HEK293 (cell line): Measurements from ENCODE around the gene DSE.

ENCODE experiments used
- CTCF ChIA-PET: fragments of 350-600 bp; formaldehyde crosslinking; extraction: SDS; loops from one replicate; lab custom pipeline; 2021; ENCODE audit warnings: antibody characterized with exemption; lab: Yijun Ruan, JAX
- POLR2A ChIA-PET: fragments of 300-600 bp; formaldehyde crosslinking; extraction: SDS; loops from one replicate; lab custom pipeline; 2020; ENCODE audit warnings: antibody characterized with exemption, inconsistent platforms; lab: Yijun Ruan, JAX
- H3K27ac ChIP-seq: fragments of 200-500 bp; sonication (Bioruptor generic); 2 replicates; pipeline ENCODE4 v1.5.1; 2014; ENCODE audit warnings: low read depth, low read length, control low read depth, inconsistent platforms; ENCODE audit errors: extremely low read depth
- H3K36me3 ChIP-seq, 2 experiments: fragments of 200-500 bp in 1 of 2; sonication (Bioruptor generic) in 1 of 2; 1 replicate in 1 of 2; 2 replicates in 1 of 2; pipeline ENCODE4 v1.5.1; 2014 to 2017; ENCODE audit warnings: inconsistent platforms in 2 of 2, low read length in 2 of 2; ENCODE audit not compliant: control insufficient read depth in 2 of 2, insufficient read depth in 1 of 2
- H3K4me1 ChIP-seq: fragments of 200-500 bp; sonication (Bioruptor generic); 2 replicates; pipeline ENCODE4 v1.5.1; 2014; ENCODE audit warnings: mild to moderate bottlenecking, low read length, inconsistent platforms; ENCODE audit not compliant: control insufficient read depth, insufficient read depth
- H3K4me3 ChIP-seq: 2 replicates; pipeline ENCODE4 v1.5.1; 2011; ENCODE audit warnings: low read depth, mild to moderate bottlenecking, control low read depth, low read length, moderate library complexity
- H3K9me3 ChIP-seq: fragments of 200-500 bp; sonication (Bioruptor generic); 2 replicates; pipeline ENCODE4 v1.5.1; 2014; ENCODE audit warnings: low read depth, low read length, inconsistent platforms; ENCODE audit not compliant: control insufficient read depth, insufficient read depth
- ELK4 ChIP-seq: IDR thresholded peaks from 2 replicates; pipeline ENCODE4 v1.6.1; 2011; ENCODE audit warnings: mild to moderate bottlenecking, low read depth, low read length, borderline replicate concordance
- GLI2 ChIP-seq: fragments of 450-650 bp; formaldehyde crosslinking; IDR thresholded peaks from 2 replicates; pipeline ENCODE4; 2017; ENCODE audit warnings: missing biosample characterization, missing genetic modification characterization, low read depth, borderline replicate concordance
- GLI4 ChIP-seq: fragments of 450-650 bp; formaldehyde crosslinking; IDR thresholded peaks from 2 replicates; pipeline ENCODE4 v1.5.1; 2016; ENCODE audit warnings: missing biosample characterization, missing genetic modification characterization
- GLIS1 ChIP-seq: fragments of 450-650 bp; formaldehyde crosslinking; IDR thresholded peaks from 2 replicates; pipeline ENCODE4 v1.5.1; 2016; ENCODE audit warnings: missing biosample characterization, missing genetic modification characterization
- KLF10 ChIP-seq: fragments of 450-650 bp; IDR thresholded peaks from 2 replicates; pipeline ENCODE4 v1.5.1; 2018; ENCODE audit warnings: missing biosample characterization, mild to moderate bottlenecking, missing genetic modification characterization
- KLF17 ChIP-seq: fragments of 450-650 bp; formaldehyde crosslinking; IDR thresholded peaks from 2 replicates; pipeline ENCODE4 v1.5.1; 2016; ENCODE audit warnings: missing biosample characterization, missing genetic modification characterization
- MEIS1 ChIP-seq: sonication (generic); formaldehyde crosslinking; IDR thresholded peaks from 2 replicates; pipeline ENCODE4 v1.8.1; 2022; ENCODE audit warnings: missing genetic modification reagents, mild to moderate bottlenecking, borderline replicate concordance
- SETDB1 ChIP-seq: IDR thresholded peaks from one replicate; pipeline ENCODE4 v1.6.1; 2017; ENCODE audit warnings: mild to moderate bottlenecking, low read length, moderate library complexity, mixed read lengths; ENCODE audit not compliant: insufficient read length
- ZBTB20 ChIP-seq: fragments of 450-650 bp; formaldehyde crosslinking; IDR thresholded peaks from 2 replicates; pipeline ENCODE4 v1.5.1; 2016; ENCODE audit warnings: missing biosample characterization, missing genetic modification characterization
- ZBTB44 ChIP-seq: fragments of 450-650 bp; IDR thresholded peaks from 2 replicates; pipeline ENCODE4 v1.5.1; 2018; ENCODE audit warnings: missing biosample characterization, mild to moderate bottlenecking, missing genetic modification characterization
- ZIC2 ChIP-seq: fragments of 450-650 bp; formaldehyde crosslinking; IDR thresholded peaks from 2 replicates; pipeline ENCODE4 v1.5.1; 2016; ENCODE audit warnings: missing biosample characterization, missing genetic modification characterization
- ZNF335 ChIP-seq: fragments of 450-650 bp; formaldehyde crosslinking; conservative IDR thresholded peaks from 2 replicates; pipeline ENCODE4 v1.5.1; 2016; ENCODE audit warnings: missing biosample characterization, missing genetic modification characterization
- ZNF488 ChIP-seq: fragments of 450-650 bp; formaldehyde crosslinking; IDR thresholded peaks from 2 replicates; pipeline ENCODE4 v1.5.1; 2016; ENCODE audit warnings: missing biosample characterization, missing genetic modification characterization
- ZNF549 ChIP-seq: fragments of 450-650 bp; IDR thresholded peaks from 2 replicates; pipeline ENCODE4 v1.5.1; 2018; ENCODE audit warnings: missing biosample characterization, missing genetic modification characterization, mild to moderate bottlenecking, inconsistent platforms, moderate library complexity
- ZNF585B ChIP-seq: fragments of 450-650 bp; formaldehyde crosslinking; IDR thresholded peaks from 2 replicates; pipeline ENCODE4 v1.5.1; 2016; ENCODE audit warnings: missing biosample characterization, missing genetic modification characterization
- ZNF600 ChIP-seq: fragments of 450-650 bp; formaldehyde crosslinking; IDR thresholded peaks from 2 replicates; pipeline ENCODE4 v1.5.1; 2016; ENCODE audit warnings: missing biosample characterization, missing genetic modification characterization
- ZNF768 ChIP-seq: fragments of 450-650 bp; formaldehyde crosslinking; IDR thresholded peaks from 2 replicates; pipeline ENCODE4 v1.5.1; 2018; ENCODE audit warnings: missing biosample characterization, mild to moderate bottlenecking, missing genetic modification characterization
- ZXDB ChIP-seq: fragments of 450-650 bp; formaldehyde crosslinking; IDR thresholded peaks from 2 replicates; pipeline ENCODE4 v1.5.1; 2016; ENCODE audit warnings: missing biosample characterization, missing genetic modification characterization
- TF ChIP-seq, protein P1 (sequence below): fragments of 450-650 bp; formaldehyde crosslinking; IDR thresholded peaks from 2 replicates; pipeline ENCODE4 v1.5.1; 2016; ENCODE audit warnings: missing biosample characterization, missing genetic modification characterization
- TF ChIP-seq, protein P2 (sequence below): fragments of 450-650 bp; formaldehyde crosslinking; IDR thresholded peaks from 2 replicates; pipeline ENCODE4 v1.5.1; 2017; ENCODE audit warnings: missing biosample characterization, missing genetic modification characterization

The DSE gene

DNA sequence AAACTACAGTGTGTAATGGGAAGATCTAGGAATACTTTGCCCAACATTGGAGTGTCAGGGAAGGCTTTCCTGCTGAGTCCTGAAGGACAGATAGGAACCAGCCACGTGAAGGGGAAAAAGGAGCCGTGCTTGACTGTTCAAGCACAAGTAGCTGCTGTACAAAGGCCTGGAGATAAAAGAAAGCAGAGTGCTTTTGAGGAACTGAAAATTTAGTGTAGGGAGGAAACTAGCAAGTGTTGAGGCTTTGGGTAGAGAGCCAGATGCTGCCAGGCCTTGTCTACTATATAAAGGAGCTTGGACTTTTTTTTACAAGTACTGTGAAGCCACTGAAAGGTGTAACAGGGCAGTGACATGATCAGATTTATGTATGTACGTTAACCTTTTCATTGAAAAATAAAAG lies 39.0 kb downstream of the DSE start (continued):
- no peak for TF ChIP-seq ZBTB44 (tag by site-specific recombination)
- no peak for TF ChIP-seq ZNF488 (tag by site-specific recombination)
- TF ChIP-seq ZNF549 (tag by site-specific recombination) = no peak

DNA sequence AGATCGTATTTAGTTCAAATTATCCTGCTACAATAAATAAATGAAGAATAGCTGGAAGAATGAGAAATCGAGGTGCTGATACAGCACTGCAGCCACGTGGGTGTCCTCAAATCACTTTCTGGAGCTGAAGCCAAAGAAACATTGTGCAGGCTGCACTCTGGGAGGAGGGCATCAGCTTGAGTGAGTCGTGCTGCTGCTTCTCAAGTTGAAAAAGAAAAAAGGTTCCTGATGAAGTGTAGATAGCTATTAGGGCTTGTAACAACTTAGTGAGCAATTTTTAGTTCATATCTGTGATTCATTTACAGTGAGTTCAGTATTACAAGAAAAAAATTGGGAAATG lies 40.5 kb downstream of the DSE start:
- CTCF ChIA-PET = interaction anchor here (0.7 to 0.8 kb wide), 2 partner anchors 124 to 143 kb away, joined by 3 read pairs; no protein-coding TSS in a partner anchor
- no peak overlapping the region for H3K4me3 ChIP-seq

DNA sequence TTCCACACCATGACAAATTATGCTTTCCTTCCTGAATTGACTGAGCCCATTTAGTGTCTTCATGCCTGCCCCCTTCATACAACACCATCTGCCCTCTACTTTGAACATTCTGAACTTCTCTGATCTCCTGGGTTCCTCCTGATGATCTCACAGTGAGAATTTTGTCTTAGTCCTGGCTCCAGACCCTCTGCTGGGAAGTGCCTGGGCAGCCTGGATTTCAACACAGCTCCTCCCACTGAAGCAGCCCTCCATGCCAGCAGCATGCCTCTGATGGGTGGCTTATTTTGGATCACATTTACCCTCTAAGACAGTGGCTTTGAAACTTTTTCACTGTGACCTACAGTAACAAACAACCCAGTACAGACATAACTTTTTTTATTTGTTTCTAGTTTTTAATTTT lies 41.5 kb downstream of the DSE start:
- CTCF ChIA-PET = no interaction called here
- Histone ChIP-seq H3K27ac (no peak overlapping the region), H3K4me3 (no peak overlapping the region), H3K9me3 (no peaks in the 10 kb centered on the region), H3K36me3 (peaks cover 0 to 6% of the 10 kb centered on the region in 2 experiments; a peak in 1 of 3 replicates), H3K4me1 (peaks cover 17% of the 10 kb centered on the region)
- TF ChIP-seq ZNF335 (tag by site-specific recombination) (peak; percentile 29; the same call in 1 of the 2 replicates), GLI4 (no peak), KLF10 (tag by site-specific recombination) (no peak), MEIS1 (no peak), ELK4 (no peak), ZIC2 (peak; percentile 13; the same call in 1 of the 2 replicates), ZNF600 (tag by site-specific recombination) (peak; percentile 14; the same call in 1 of the 2 replicates), ZBTB20 (tag by site-specific recombination) (0 out of 2 replicates have a peak, but pooled peaks have one; percentile 11)
- POLR2A ChIA-PET = interaction anchor here (0.7 kb wide), 1 partner anchor 40 kb away, joined by 4 read pairs; no protein-coding TSS in a partner anchor

More for the DNA sequence above, 40.5 kb downstream of the DSE start:
- TF ChIP-seq GLIS1 (no peak), ZXDB (tag by site-specific recombination) (0 out of 2 replicates have a peak, but pooled peaks have one; percentile 6), SETDB1 (peak; percentile 41)
- Histone ChIP-seq H3K36me3 (peaks cover 0 to 6% of the 10 kb centered on the region in 2 experiments; a peak in 1 of 3 replicates), H3K9me3 (no peaks in the 10 kb centered on the region), H3K4me1 (peaks cover 17% of the 10 kb centered on the region), H3K27ac (no peak overlapping the region)
- POLR2A ChIA-PET = interaction anchor here (1.1 kb wide), 1 partner anchor 41 kb away, joined by 3 read pairs; no protein-coding TSS in a partner anchor

DNA sequence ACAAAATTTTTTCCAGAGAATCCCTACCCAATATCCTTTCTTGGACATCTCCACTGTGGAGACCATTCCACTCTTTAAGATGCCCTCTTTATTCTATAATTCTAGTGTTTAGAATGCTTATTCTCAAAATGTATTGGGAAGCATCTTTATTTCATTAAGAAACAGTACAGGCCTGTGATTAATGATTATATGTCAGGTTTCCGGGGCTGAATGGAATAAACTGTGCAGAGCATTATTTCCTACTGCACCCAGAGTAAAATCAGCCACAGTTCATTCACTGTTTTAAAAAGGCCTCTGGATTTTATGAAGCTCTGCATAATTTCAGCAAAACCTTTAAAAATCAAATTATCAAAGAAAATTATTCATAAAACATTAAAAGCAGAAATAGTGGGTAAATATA lies 42.6 kb downstream of the DSE start:
- Histone ChIP-seq H3K27ac (no peak overlapping the region), H3K4me1 (peaks cover 17% of the 10 kb centered on the region), H3K4me3 (no peak overlapping the region), H3K9me3 (no peaks in the 10 kb centered on the region), H3K36me3 (peaks cover 0 to 7% of the 10 kb centered on the region in 2 experiments; a peak in 1 of 3 replicates)
- POLR2A ChIA-PET = no interaction called here
- CTCF ChIA-PET = interaction anchor here (0.6 kb wide), 1 partner anchor 119 kb away, joined by 5 read pairs; no protein-coding TSS in a partner anchor
- no peak for TF ChIP-seq KLF17 (tag by site-specific recombination)
- no peak for TF ChIP-seq GLIS1
- TF ChIP-seq, protein P1, sequence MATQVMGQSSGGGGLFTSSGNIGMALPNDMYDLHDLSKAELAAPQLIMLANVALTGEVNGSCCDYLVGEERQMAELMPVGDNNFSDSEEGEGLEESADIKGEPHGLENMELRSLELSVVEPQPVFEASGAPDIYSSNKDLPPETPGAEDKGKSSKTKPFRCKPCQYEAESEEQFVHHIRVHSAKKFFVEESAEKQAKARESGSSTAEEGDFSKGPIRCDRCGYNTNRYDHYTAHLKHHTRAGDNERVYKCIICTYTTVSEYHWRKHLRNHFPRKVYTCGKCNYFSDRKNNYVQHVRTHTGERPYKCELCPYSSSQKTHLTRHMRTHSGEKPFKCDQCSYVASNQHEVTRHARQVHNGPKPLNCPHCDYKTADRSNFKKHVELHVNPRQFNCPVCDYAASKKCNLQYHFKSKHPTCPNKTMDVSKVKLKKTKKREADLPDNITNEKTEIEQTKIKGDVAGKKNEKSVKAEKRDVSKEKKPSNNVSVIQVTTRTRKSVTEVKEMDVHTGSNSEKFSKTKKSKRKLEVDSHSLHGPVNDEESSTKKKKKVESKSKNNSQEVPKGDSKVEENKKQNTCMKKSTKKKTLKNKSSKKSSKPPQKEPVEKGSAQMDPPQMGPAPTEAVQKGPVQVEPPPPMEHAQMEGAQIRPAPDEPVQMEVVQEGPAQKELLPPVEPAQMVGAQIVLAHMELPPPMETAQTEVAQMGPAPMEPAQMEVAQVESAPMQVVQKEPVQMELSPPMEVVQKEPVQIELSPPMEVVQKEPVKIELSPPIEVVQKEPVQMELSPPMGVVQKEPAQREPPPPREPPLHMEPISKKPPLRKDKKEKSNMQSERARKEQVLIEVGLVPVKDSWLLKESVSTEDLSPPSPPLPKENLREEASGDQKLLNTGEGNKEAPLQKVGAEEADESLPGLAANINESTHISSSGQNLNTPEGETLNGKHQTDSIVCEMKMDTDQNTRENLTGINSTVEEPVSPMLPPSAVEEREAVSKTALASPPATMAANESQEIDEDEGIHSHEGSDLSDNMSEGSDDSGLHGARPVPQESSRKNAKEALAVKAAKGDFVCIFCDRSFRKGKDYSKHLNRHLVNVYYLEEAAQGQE (tag by site-specific recombination) = no peak
- no peak for TF ChIP-seq ZNF768
- TF ChIP-seq, protein P2, sequence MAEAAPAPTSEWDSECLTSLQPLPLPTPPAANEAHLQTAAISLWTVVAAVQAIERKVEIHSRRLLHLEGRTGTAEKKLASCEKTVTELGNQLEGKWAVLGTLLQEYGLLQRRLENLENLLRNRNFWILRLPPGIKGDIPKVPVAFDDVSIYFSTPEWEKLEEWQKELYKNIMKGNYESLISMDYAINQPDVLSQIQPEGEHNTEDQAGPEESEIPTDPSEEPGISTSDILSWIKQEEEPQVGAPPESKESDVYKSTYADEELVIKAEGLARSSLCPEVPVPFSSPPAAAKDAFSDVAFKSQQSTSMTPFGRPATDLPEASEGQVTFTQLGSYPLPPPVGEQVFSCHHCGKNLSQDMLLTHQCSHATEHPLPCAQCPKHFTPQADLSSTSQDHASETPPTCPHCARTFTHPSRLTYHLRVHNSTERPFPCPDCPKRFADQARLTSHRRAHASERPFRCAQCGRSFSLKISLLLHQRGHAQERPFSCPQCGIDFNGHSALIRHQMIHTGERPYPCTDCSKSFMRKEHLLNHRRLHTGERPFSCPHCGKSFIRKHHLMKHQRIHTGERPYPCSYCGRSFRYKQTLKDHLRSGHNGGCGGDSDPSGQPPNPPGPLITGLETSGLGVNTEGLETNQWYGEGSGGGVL (tag by site-specific recombination) = no peak
- no peak for TF ChIP-seq ZNF585B
- TF ChIP-seq GLI2 = no peak
